Activated CD4-positive, alpha-beta T cell treated with anti-CD3 and anti-CD28 coated beads, Interleukin-2, amount 50 U/mL, for 1 hour (primary cell): ENCODE measurements around the gene GBX2.
"Not testable (repeated sequence)": the region's sequence is repeated elsewhere in the genome, so short reads cannot be mapped to it uniquely, and the experiment has no call there.

Source experiments
- DNase-seq: peaks from one replicate; pipeline ENCODE4 v3.0.0-alpha.2; 2020

Gene GBX2

GRCh38 chr2:236143811-236144210 lies 24.4 kb downstream of the GBX2 start:
- DNase-seq = no peak

GRCh38 chr2:236141616-236142015 lies 26.6 kb downstream of the GBX2 start:
- not testable (repeated sequence) for DNase-seq

GRCh38 chr2:236137066-236137465 lies 31.1 kb downstream of the GBX2 start:
- no peak for DNase-seq

GRCh38 chr2:236136538-236136937 lies 31.6 kb downstream of the GBX2 start:
- DNase-seq = no peak

GRCh38 chr2:236133410-236134012 lies 34.7 kb downstream of the GBX2 start:
- DNase-seq = no peak

GRCh38 chr2:236131073-236131692 lies 37.0 kb downstream of the GBX2 start:
- no peak for DNase-seq

- DNase-seq = no peak
Measured at GRCh38 chr2:236130349-236130998, 37.7 kb downstream of the GBX2 start.

- DNase-seq = no peak
Measured at GRCh38 chr2:236129935-236130334, 38.3 kb downstream of the GBX2 start.

GRCh38 chr2:236128321-236128720 lies 39.9 kb downstream of the GBX2 start:
- DNase-seq = no peak

- DNase-seq = no peak
Measured at GRCh38 chr2:236127010-236127409, 41.2 kb downstream of the GBX2 start.

GRCh38 chr2:236125541-236125940 lies 42.6 kb downstream of the GBX2 start:
- no peak for DNase-seq

GRCh38 chr2:236124182-236124893 lies 43.8 kb downstream of the GBX2 start:
- DNase-seq = no peak

GRCh38 chr2:236123716-236124115 lies 44.5 kb downstream of the GBX2 start:
- DNase-seq = no peak

- no peak for DNase-seq
Measured at GRCh38 chr2:236122236-236122635, 46.0 kb downstream of the GBX2 start.

- no peak for DNase-seq
Measured at GRCh38 chr2:236121546-236121945, 46.6 kb downstream of the GBX2 start.

- DNase-seq = no peak
Measured at GRCh38 chr2:236120829-236121228, 47.4 kb downstream of the GBX2 start.

GRCh38 chr2:236120141-236120601 lies 48.0 kb downstream of the GBX2 start:
- DNase-seq = no peak

GRCh38 chr2:236119476-236119875 lies 48.7 kb downstream of the GBX2 start:
- DNase-seq = no peak

GRCh38 chr2:236119003-236119402 lies 49.2 kb downstream of the GBX2 start:
- no peak for DNase-seq

GRCh38 chr2:236117861-236118269 lies 50.3 kb downstream of the GBX2 start:
- DNase-seq = no peak

- no peak for DNase-seq
Measured at GRCh38 chr2:236117401-236117800, 50.8 kb downstream of the GBX2 start.
